Measurements from ENCODE around the gene LILRB1.
"Not testable (repeated sequence)": the region's sequence is repeated elsewhere in the genome, so short reads cannot be mapped to it uniquely, and the experiment has no call there.

LILRB1 gene

DNA sequence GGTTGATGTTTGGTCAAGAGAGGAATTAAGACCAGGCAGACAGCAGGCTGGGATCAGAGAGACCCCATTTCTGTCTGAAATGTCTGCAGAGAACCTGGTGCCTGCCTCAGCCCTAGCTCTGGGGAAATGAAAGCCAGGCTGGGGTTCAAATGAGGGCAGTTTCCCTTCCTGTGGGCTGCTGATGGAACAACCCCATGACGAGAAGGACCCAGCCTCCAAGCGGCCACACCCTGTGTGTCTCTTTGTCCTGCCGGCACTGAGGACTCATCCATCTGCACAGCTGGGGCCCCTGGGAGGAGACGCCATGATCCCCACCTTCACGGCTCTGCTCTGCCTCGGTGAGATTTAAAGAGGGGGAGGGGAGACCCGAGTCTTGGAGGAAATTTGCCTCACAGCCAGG lies 32.4 kb downstream of the LILRB1 start, which contains the start of gene LILRB4:
LILRB4 (plus strand) TSS at position 256 of the 400 bp plus-strand sequence; CDS start at position 305, 49 bp downstream.
- DNase-seq = no peak

DNA sequence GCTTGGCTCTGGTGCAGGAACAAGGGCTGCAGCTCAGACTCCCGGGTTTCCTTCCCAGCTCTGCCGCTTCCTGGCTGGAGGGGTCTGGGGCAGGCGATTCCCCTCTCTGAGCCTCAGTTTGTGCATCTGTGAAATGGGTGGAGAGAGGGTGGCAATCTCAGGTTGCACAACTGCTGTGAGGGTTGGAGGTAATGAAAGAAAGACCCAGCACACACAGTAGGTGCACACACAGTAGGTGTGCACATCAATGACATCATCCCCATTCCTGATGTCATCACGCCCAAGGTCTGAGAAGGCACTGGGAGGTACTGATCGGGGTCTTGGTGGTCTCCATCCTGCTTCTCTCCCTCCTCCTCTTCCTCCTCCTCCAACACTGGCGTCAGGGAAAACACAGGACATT lies 35.2 kb downstream of the LILRB1 start:
- DNase-seq = no peak

DNA sequence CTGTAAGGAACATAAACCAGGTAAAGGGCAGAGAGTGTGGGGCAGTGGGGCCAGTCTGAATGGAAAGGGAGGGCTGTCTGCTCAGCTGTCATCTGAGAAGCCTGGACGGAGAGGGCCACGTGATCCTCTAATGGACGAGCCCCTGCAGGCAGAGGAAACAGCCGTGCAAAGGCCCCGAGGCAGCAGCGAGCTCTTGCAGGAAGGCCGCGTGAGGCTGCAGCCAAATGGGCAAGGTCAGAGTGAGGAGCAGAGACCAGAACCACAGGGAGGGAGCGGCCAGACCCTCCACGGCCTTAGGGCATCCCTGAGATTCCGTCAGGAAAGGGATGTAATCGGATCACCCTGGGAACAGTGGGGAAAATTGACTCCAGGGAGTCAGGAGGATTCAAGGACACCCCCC lies 36.9 kb downstream of the LILRB1 start:
- DNase-seq = no peak

DNA sequence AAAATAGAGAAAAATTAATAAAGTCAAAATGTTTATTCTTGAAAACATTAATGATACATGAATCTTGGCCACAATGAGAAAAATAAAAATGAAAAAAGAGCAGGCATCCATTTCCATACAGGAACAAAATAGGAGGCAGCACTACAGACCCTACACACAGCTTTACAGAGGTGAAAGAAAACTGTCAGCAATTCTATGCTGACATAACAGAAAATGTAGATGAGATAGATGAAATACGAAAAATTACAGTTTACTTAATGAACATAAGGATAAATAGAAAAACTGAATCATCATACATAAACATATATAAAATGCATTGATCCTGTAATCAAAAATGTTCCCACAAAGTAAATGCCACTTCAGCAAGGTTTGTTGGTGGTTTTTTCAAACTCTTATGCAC lies 38.1 kb downstream of the LILRB1 start:
- DNase-seq = no peak

DNA sequence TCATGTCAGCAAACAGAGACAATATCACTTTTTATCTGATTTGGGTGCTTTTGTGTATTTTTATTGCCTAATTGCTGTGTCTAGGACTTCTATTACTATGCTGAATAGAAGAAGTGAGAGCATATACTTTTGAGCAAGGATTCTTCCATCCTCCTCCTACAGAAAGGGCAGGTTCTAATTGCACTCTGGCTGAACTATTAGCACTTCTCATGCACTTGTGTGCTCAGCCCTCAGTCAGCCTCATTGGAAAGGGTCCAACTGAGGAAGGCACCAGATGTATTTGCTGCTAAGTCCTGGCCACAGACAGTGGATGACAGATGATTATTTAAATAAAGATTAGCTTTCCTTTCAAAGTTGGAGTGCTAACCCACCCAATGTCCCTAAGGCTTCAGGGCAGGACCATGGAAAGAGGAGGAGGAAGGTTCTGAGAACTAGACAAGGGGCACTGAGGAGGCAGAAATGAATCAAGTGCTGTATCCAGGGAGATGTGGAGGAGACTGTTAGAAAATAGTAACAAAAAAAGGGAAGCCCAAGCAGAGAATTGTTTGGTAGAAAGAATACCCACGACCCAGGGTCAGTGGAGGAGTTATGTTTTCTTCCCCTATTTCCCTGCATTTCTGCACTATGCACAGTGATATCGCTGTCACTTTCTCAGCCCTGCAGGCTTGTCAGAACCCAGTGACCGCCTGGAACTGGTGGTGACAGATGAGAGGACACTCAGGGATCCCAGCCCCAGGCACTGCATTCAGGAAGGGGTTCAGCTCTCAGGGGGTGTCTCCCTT lies 40.5 kb downstream of the LILRB1 start:
- no peak for DNase-seq

DNA sequence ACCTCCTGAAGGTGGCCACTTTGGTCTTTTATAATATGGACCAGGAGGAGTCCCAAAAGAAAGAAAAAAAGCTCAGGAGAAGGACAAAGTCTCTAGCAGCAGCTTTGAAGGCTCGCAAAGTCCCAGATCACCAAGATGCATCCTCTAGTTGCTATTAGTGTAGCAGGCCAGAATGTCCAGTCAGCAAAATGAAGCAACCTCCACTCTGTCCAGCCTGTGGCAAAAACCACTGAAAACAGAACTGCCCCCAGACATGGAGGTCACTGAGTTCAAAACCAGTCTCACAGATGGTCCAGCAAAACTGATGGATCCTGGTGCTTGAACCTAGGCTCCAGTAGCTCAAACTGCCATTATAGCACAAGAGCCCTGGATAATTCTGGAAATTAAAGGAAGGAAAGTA lies 42.9 kb downstream of the LILRB1 start:
- DNase-seq = no peak

DNA sequence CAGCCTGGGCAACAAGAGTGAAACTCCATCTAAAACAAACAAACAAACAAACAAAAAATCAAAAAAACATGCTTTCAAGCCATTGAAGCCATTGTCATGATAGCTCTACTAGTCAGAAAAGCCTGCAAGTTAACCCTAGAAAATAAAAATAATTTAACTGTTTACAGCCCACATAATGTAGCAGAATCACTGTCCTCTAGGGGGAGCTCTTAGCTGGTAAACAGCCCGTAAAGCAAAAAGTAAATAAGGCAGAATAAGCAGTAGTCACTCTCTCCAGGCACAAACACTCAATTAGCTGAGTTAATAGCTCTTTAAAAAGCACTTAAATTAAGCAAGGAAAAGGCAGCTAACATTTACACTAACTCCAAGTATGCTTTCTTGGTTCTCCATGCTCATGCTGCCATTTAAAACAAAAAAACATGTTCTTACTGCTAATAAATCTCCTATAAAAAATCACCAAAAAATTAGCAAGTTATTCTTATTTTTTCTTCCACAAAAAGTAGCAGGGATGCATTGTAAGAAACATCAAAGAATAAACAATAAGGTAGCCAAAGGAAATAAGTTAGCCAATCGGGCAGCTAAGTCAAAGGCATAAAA lies 43.8 kb downstream of the LILRB1 start:
- peak in 1 of 2 experiments; percentile 46 for DNase-seq

DNA sequence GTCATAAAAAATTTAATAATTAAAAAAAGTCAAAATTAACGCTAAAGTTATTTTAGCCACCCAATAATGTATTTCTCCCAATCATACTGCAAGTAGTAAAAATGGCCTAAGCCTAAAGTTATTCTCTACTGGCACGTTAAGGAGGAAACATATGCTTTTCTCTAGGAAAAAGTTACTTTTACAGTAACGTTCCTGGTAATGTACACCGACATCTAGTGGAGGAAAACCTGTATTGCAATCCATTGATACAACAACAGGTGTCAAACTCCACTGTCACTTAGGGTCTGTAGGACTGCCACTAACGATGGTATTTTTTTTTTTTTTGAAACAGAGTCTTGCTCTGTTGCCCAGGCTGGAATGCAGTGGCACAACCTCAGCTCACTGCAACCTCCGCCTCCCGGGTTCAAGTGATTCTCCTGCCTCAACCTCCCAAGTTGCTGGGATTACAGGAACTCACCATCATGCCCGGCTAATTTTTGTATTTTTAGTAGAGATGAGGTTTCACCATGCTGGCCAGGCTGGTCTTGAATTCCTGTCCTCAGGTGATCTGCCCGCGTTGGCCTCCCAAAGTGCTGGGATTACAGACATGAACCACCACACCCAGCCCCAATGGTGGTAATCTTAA lies 46.0 kb downstream of the LILRB1 start:
- peak in 1 of 2 experiments; percentile 43 for DNase-seq

DNA sequence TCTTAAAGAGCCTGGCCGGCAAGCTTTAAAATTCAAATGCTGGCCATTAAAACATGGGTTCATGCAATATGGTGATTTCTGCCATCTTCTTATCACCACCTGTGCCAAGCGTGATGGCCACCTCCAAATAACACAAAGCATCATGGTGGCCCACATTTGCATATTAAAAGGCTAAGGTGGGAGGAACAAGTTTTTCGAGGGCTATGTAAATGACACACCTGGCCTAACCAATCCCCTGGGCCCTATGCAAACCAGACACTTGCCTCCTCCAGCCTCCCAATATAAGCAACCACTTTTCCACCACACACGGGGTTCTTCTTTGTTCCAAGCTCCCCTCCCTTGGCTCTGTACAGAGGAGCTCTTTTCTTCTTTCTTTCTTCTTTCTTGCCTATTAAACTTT lies 46.9 kb downstream of the LILRB1 start:
- DNase-seq = no peak

DNA sequence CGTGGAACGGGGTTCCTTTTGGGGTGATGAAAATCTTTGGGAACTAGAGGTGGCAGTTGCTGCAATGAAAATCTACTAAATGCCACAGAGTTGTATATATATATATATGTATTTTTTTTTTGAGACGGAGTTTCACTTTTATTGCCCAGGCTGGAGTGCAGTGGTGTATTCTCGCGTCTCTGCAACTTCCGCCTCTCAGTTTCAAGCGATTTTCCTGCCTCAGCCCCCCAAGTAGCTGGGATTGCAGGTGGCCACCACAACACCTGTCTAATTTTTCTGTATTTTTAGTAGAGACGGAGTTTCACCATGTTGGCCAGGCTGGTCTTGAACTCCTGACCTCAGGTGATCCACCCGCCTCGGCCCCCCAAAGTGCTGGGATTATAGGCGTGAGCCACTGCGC lies 51.3 kb downstream of the LILRB1 start:
- DNase-seq = not testable (repeated sequence)

DNA sequence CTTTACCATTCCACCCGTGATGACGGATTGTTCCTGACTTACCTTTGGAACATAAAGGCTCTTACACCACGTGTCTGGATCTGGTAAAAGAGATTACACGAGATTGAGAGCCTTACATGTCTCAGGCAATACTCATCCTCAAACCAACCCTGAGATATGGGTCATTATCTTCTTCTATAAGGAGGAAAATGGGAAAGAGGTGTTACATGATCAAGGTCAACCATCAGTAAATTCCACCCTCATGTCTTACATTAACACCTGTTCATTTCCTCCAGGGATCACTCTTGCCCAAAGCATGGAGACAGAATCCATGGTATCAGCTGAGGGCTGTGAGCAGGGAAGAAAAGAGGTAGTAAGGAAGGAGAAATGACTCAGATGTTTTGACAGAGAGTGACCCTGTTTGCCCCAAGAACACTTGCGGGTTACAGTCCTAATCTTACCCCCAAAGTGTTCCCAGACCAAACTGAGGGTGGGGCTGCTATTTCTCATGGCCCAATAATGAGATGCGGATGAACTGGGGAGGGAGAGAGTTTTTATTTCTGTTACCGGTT lies 52.1 kb downstream of the LILRB1 start:
- DNase-seq = no peak

DNA sequence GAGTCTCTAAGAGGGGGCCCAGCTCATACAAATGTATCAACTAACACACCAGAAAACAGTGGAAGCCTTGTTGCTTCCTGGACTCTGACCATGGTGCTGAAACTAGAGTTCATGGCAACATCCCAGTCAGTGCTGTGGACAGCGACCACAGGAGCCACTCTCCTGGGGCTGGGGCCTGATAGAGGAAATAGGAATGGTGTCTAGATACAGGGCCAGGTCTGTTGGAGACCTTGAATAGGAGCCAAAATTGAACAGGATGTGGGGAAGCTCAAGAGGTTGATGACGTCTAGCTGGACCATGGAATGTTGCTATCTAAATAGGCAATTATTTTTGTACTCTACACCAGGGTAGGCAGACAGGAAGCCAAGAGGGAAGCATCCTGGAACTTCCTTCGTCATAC lies 54.2 kb downstream of the LILRB1 start:
- no peak for DNase-seq

All from SW 1271 (cell line).